ENCODE results near the gene FSIP1.
"Not testable (repeated sequence)": the region's sequence is repeated elsewhere in the genome, so short reads cannot be mapped to it uniquely, and the experiment has no call there.

The FSIP1 gene

GRCh38 chr15:39782441-39783138 lies at the start of gene FSIP1:
Gene FSIP1, minus strand, starts transcription at chr15:39782841. Its CDS starts 6,317 bp downstream, at chr15:39776524.
- DNase-seq (ENCODE audit: low read depth in 2 of 2): peak; percentile 96

GRCh38 chr15:39830166-39830565 lies 47.5 kb upstream of the FSIP1 start:
- no peak for DNase-seq (ENCODE audit: low read depth in 2 of 2)

GRCh38 chr15:39828374-39828931 lies 45.8 kb upstream of the FSIP1 start:
- DNase-seq (ENCODE audit: low read depth in 2 of 2): no peak

GRCh38 chr15:39826975-39827374 lies 44.3 kb upstream of the FSIP1 start:
- DNase-seq (ENCODE audit: low read depth in 2 of 2): no peak

- DNase-seq (ENCODE audit: low read depth in 2 of 2): no peak
Measured at GRCh38 chr15:39823634-39824033, 41.0 kb upstream of the FSIP1 start.

- no peak for DNase-seq (ENCODE audit: low read depth in 2 of 2)
Measured at GRCh38 chr15:39820050-39820602, 37.5 kb upstream of the FSIP1 start.

- no peak for DNase-seq (ENCODE audit: low read depth in 2 of 2)
Measured at GRCh38 chr15:39819533-39819932, 36.9 kb upstream of the FSIP1 start.

GRCh38 chr15:39817892-39818291 lies 35.3 kb upstream of the FSIP1 start:
- no peak for DNase-seq (ENCODE audit: low read depth in 2 of 2)

GRCh38 chr15:39814489-39814888 lies 31.8 kb upstream of the FSIP1 start:
- DNase-seq (ENCODE audit: low read depth in 2 of 2): no peak

- not testable (repeated sequence) for DNase-seq (ENCODE audit: low read depth in 2 of 2)
Measured at GRCh38 chr15:39812651-39813050, 30.0 kb upstream of the FSIP1 start.

- DNase-seq (ENCODE audit: low read depth in 2 of 2): no peak
Measured at GRCh38 chr15:39808909-39809308, 26.3 kb upstream of the FSIP1 start.

- DNase-seq (ENCODE audit: low read depth in 2 of 2): no peak
Measured at GRCh38 chr15:39807791-39808190, 25.1 kb upstream of the FSIP1 start.

- no peak for DNase-seq (ENCODE audit: low read depth in 2 of 2)
Measured at GRCh38 chr15:39804026-39804425, 21.4 kb upstream of the FSIP1 start.

GRCh38 chr15:39803016-39803415 lies 20.4 kb upstream of the FSIP1 start:
- DNase-seq (ENCODE audit: low read depth in 2 of 2): no peak

GRCh38 chr15:39801641-39802309 lies 19.1 kb upstream of the FSIP1 start:
- no peak for DNase-seq (ENCODE audit: low read depth in 2 of 2)

GRCh38 chr15:39799552-39800011 lies 16.9 kb upstream of the FSIP1 start:
- DNase-seq (ENCODE audit: low read depth in 2 of 2): no peak

GRCh38 chr15:39798382-39798781 lies 15.7 kb upstream of the FSIP1 start:
- DNase-seq (ENCODE audit: low read depth in 2 of 2): no peak

GRCh38 chr15:39797407-39797806 lies 14.8 kb upstream of the FSIP1 start:
- DNase-seq (ENCODE audit: low read depth in 2 of 2): no peak

GRCh38 chr15:39796601-39797000 lies 14.0 kb upstream of the FSIP1 start:
- DNase-seq (ENCODE audit: low read depth in 2 of 2): no peak

- DNase-seq (ENCODE audit: low read depth in 2 of 2): no peak
Measured at GRCh38 chr15:39795486-39795885, 12.8 kb upstream of the FSIP1 start.

GRCh38 chr15:39794954-39795353 lies 12.3 kb upstream of the FSIP1 start:
- DNase-seq (ENCODE audit: low read depth in 2 of 2): no peak

- DNase-seq (ENCODE audit: low read depth in 2 of 2): no peak
Measured at GRCh38 chr15:39793923-39794322, 11.3 kb upstream of the FSIP1 start.

GRCh38 chr15:39792844-39793335 lies 10.2 kb upstream of the FSIP1 start:
- DNase-seq (ENCODE audit: low read depth in 2 of 2): no peak
